Stimulated activated CD8-positive, alpha-beta memory T cell treated with anti-CD3 and anti-CD28 coated beads, Interleukin-7, amount 100 ng/mL, for 4 hours (primary cell): Measurements from ENCODE around the gene TSBP1.
A peak's percentile ranks its signal among the peaks of the same experiment; 100 is the strongest.
"Not testable (repeated sequence)": the region's sequence is repeated elsewhere in the genome, so short reads cannot be mapped to it uniquely, and the experiment has no call there.

ENCODE experiments used
- DNase-seq, 2 donors: peaks; one replicate each; pipeline ENCODE4 v3.0.0-alpha.2; 2020; ENCODE audit warnings: low read depth in 2 of 2

The TSBP1 gene

GRCh38 chr6:32288426-32288825 lies 83.3 kb downstream of the TSBP1 start:
- DNase-seq, result no peak

GRCh38 chr6:32273801-32274577 lies 97.7 kb downstream of the TSBP1 start:
- not testable (repeated sequence) for DNase-seq

GRCh38 chr6:32271429-32271828 lies 100.3 kb downstream of the TSBP1 start:
- no peak for DNase-seq

- not testable (repeated sequence) for DNase-seq
These were observed 103.2 kb downstream of the TSBP1 start for GRCh38 chr6:32268459-32268858.

GRCh38 chr6:32267035-32267434 lies 104.7 kb downstream of the TSBP1 start:
- no peak for DNase-seq

- DNase-seq, result not testable (repeated sequence)
These were observed 114.4 kb downstream of the TSBP1 start for GRCh38 chr6:32257262-32257661.

- peak; percentile 53 to 55 for DNase-seq
These were observed 116.2 kb downstream of the TSBP1 start for GRCh38 chr6:32255199-32256153.

- no peak for DNase-seq
These were observed 116.9 kb downstream of the TSBP1 start for GRCh38 chr6:32254761-32255198.

- DNase-seq, result no peak
These were observed 119.2 kb downstream of the TSBP1 start for GRCh38 chr6:32252331-32253009.

- DNase-seq, result no peak
These were observed 122.4 kb downstream of the TSBP1 start for GRCh38 chr6:32249262-32249661.

GRCh38 chr6:32247401-32247800 lies 124.3 kb downstream of the TSBP1 start:
- no peak for DNase-seq

GRCh38 chr6:32244946-32245398 lies 126.7 kb downstream of the TSBP1 start:
- DNase-seq, result peak; percentile 39 to 57

GRCh38 chr6:32244270-32244669 lies 127.4 kb downstream of the TSBP1 start:
- no peak for DNase-seq
